Tibial nerve (tissue), 4 donors: ENCODE data around the gene HSCB. TPM values are rescaled to one million over a fixed set of nuclear protein-coding genes. Genes with fewer than 3 reads are reported as not detected.

Source experiments
- DNase-seq, 2 donors: peaks; one replicate each; pipeline ENCODE4 v3.0.0-alpha.2; 2019; ENCODE audit warnings: low spot score in 2 of 2
- H3K27ac ChIP-seq, 4 donors: fragments of 200-600 bp; sonication (generic) in 3 of 4; one replicate each; pipeline ENCODE4 v1.5.1; 2017 to 2019; ENCODE audit warnings: mild to moderate bottlenecking in 1 of 4
- H3K27me3 ChIP-seq, 2 donors: fragments of 200-600 bp; sonication (generic) in 1 of 2; one replicate each; pipeline versions ENCODE4 v1.5.1 to v1.6.0; 2017 to 2019
- H3K36me3 ChIP-seq, 3 donors: fragments of 200-600 bp; sonication (generic); one replicate each; pipeline ENCODE4 v1.5.1; 2018 to 2019
- H3K4me1 ChIP-seq, 4 donors: fragments of 200-600 bp; sonication (generic) in 3 of 4; one replicate each; pipeline ENCODE4 v1.5.1; 2017 to 2019
- H3K4me3 ChIP-seq, 4 donors: fragments of 200-600 bp; sonication (generic) in 3 of 4; one replicate each; pipeline ENCODE4 v1.5.1; 2017 to 2019; ENCODE audit warnings: mild to moderate bottlenecking in 1 of 4, moderate library complexity in 1 of 4
- H3K9me3 ChIP-seq, 4 donors: fragments of 200-600 bp; sonication (generic) in 3 of 4; one replicate each; pipeline ENCODE4 v1.5.1; 2017 to 2019
- EP300 ChIP-seq, 2 donors: sonication (generic); formaldehyde crosslinking; IDR thresholded peaks; one replicate each; pipeline ENCODE4 v1.6.1; 2017; ENCODE audit warnings: antibody characterized with exemption in 2 of 2, mild to moderate bottlenecking in 1 of 2
- POLR2A ChIP-seq, 2 donors: fragments of 450-650 bp; IDR thresholded peaks; one replicate each; pipeline ENCODE4 v1.6.1; 2017; ENCODE audit warnings: antibody characterized with exemption in 2 of 2, mild to moderate bottlenecking in 2 of 2, moderate library complexity in 2 of 2
- WGBS, 2 donors: methylation state at CpG; one replicate each; pipeline ENCODE4 v1.1.5; 2018; 5-methylcytosine and 5-hydroxymethylcytosine counted together
- total RNA-seq, 4 donors: library from RNA; depleted of rRNA; stranded (reverse); fragments of >200 nt; gene quantifications; one replicate each; pipeline ENCODE4 v1.1.0, GENCODE V29; 2016
- TF ChIP-seq, protein P1 (sequence below), 5 experiments: fragments of 200-600 bp in 3 of 5; fragments of 450-650 bp in 2 of 5; sonication (generic) in 3 of 5; IDR thresholded peaks; one replicate each; pipeline ENCODE4 v1.5.1; 2016 to 2019; ENCODE audit warnings: antibody characterized with exemption in 5 of 5, mild to moderate bottlenecking in 3 of 5, moderate library complexity in 2 of 5

The HSCB gene
- total RNA-seq, 4 donors from 2014 or later: 20.0 to 38.7 (median 27.0) TPM

DNA sequence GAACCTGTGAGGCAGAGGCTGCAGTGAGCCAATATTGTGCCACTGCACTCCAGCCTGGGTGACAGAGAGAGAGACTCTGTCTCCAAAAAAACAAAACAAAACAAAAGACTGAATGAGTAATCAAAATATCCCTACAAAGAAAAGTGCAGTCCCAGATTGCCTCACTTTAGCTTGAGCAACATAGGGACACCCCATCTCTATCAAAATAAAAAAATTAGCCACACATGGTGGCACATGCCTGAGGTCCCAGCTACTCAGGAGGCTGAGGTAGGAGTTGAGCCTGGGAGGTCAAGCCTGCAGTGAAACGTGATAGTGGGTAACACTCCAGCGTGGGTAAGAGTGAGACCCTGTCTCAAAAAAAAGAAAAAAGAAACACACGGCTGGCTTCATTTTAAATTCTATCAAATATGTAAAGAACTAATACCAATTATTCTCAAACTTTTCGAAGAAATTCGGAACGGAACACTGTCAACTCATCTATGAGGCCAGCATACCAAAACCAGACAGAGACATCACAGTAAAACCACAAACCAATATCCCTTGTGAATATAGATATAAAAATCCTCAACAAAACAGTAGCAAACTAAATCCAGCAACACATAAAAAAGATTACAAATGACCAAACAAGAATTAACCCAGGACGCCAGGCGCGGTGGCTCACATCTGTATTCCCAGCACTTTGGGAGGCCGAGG lies 13.1 kb upstream of the HSCB start:
- H3K4me1 ChIP-seq: no peaks in the 10 kb centered on the region
- H3K4me3 ChIP-seq: no peak overlapping the region
- H3K27me3 ChIP-seq: no peaks in the 10 kb centered on the region
- H3K36me3 ChIP-seq: peaks cover 0 to 4% (median 0%) of the 10 kb centered on the region in 3 donors
- TF ChIP-seq, protein P1, sequence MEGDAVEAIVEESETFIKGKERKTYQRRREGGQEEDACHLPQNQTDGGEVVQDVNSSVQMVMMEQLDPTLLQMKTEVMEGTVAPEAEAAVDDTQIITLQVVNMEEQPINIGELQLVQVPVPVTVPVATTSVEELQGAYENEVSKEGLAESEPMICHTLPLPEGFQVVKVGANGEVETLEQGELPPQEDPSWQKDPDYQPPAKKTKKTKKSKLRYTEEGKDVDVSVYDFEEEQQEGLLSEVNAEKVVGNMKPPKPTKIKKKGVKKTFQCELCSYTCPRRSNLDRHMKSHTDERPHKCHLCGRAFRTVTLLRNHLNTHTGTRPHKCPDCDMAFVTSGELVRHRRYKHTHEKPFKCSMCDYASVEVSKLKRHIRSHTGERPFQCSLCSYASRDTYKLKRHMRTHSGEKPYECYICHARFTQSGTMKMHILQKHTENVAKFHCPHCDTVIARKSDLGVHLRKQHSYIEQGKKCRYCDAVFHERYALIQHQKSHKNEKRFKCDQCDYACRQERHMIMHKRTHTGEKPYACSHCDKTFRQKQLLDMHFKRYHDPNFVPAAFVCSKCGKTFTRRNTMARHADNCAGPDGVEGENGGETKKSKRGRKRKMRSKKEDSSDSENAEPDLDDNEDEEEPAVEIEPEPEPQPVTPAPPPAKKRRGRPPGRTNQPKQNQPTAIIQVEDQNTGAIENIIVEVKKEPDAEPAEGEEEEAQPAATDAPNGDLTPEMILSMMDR (IDR thresholded peaks at IDR 0.05): no peak
- no peak for TF ChIP-seq EP300 (IDR thresholded peaks at IDR 0.05)
- TF ChIP-seq POLR2A (IDR thresholded peaks at IDR 0.05): no peak
- no peaks in the 10 kb centered on the region for H3K9me3 ChIP-seq
- H3K27ac ChIP-seq: no peak overlapping the region
- WGBS, 2 donors: 92% methylated on average over 10 of the region's 10 CpGs
- DNase-seq: no peak

DNA sequence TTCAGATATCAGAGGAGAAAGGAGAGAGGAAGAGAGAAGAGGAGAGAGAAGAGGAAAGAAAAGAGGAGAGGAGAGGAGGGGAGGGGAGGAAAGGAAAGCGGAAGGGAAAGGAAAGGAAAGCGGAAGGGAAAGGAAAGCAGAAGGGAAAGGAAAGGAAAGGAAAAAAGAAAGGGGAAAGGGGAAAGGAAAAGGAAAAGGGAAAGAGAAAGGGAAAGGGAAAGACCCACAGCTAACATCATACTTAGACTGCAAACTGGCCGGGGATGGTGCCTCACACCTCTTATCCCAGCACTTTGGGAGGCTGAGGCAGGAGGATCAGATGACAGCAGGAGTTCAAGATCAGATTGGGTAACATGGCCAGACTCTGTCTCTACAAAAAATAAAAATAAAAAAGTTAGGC lies 11.7 kb upstream of the HSCB start:
- 94% methylated on average over 3 of the region's 3 CpGs for WGBS, 2 donors
- DNase-seq: no peak

DNA sequence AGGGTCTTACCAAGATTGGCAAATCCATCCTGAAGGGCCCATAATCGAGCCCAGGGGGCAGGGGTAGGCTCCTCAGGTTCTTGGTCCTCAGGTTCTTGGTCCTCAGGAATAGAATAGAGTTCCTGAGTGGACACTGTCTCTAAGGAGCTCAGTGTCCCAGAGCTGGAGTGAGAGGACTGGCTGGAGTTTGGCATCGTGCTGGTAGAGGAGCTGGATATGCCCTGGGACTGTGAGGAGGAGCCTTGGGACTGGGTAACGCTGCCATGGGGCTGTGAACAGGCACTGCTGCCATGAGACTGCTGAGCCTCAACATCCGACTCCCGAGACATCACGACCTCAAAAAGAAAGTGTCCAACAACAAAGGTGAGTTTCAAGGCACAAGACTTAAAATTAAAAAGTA lies 7.4 kb upstream of the HSCB start:
- no peaks in the 10 kb centered on the region for H3K36me3 ChIP-seq
- TF ChIP-seq, protein P1 (IDR thresholded peaks at IDR 0.05): no peak
- TF ChIP-seq POLR2A (IDR thresholded peaks at IDR 0.05) (no peak), EP300 (IDR thresholded peaks at IDR 0.05) (no peak)
- no peaks in the 10 kb centered on the region for H3K27me3 ChIP-seq
- no peak for DNase-seq
- H3K4me1 ChIP-seq: no peaks in the 10 kb centered on the region
- H3K4me3 ChIP-seq: no peak overlapping the region
- H3K9me3 ChIP-seq: no peaks in the 10 kb centered on the region
- no peak overlapping the region for H3K27ac ChIP-seq
- 88 to 89% methylated on average over 6 of the region's 6 CpGs for WGBS, 2 donors

More for the DNA sequence above, 11.7 kb upstream of the HSCB start:
- H3K4me1 ChIP-seq: no peaks in the 10 kb centered on the region
- H3K27me3 ChIP-seq: no peaks in the 10 kb centered on the region
- H3K36me3 ChIP-seq: no peaks in the 10 kb centered on the region
- no peak overlapping the region for H3K27ac ChIP-seq
- H3K9me3 ChIP-seq: no peaks in the 10 kb centered on the region
- no peak overlapping the region for H3K4me3 ChIP-seq
- TF ChIP-seq EP300 (IDR thresholded peaks at IDR 0.05): no peak
- no peak for TF ChIP-seq POLR2A (IDR thresholded peaks at IDR 0.05)
- TF ChIP-seq, protein P1 (IDR thresholded peaks at IDR 0.05): no peak

DNA sequence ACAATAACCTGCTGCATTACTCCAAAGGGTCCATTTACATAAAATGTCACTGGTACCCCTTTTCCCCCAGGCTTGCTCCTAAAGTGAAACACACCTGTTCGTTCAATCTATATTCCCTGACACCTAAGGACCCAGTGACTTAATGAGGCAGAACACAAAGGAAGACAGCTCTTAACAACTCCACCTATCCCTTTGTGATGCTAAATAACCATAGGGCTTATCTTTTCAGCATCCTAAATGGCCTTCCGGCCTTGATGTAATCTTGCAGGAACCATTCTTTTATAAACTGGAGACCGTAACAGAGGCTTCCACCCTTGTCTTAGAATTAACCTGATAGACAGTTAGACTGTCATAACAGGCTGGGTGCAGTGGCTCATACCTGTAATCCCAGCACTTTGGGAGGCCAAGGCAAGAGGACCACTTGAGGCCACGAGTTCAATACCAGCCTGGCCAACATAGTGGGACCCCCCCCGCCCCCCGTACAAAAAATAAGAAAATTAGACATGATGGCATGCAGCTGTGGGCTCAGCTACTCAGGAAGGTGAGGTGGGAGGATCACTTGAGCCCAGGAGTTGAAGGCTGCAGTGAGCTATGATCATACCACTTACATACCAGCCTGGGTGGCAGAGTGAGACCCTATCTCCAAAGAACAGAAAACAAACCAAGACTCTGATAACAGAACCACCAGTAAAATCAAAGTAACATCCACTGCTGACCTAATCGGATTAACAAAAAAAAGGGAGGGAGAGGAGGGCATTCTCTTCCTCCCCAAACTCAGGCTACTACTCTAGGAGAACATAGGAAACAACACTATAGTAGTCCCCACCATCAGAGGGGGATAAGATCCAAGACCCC lies 5.3 kb upstream of the HSCB start:
- H3K9me3 ChIP-seq: no peaks in the 10 kb centered on the region
- H3K4me1 ChIP-seq: peaks cover 0 to 8% (median 0%) of the 10 kb centered on the region in 4 donors
- 74 to 86% methylated on average over 7 of the region's 7 CpGs for WGBS, 2 donors

More for the DNA sequence above, 5.3 kb upstream of the HSCB start:
- no peaks in the 10 kb centered on the region for H3K27me3 ChIP-seq
- H3K27ac ChIP-seq: no peak overlapping the region
- TF ChIP-seq POLR2A (IDR thresholded peaks at IDR 0.05) (no peak), EP300 (IDR thresholded peaks at IDR 0.05) (no peak)
- TF ChIP-seq, protein P1 (IDR thresholded peaks at IDR 0.05): no peak
- no peak for DNase-seq
- H3K36me3 ChIP-seq: no peaks in the 10 kb centered on the region
- H3K4me3 ChIP-seq: no peak overlapping the region
